Stimulated activated CD8-positive, alpha-beta memory T cell treated with anti-CD3 and anti-CD28 coated beads, Interleukin-15, amount 100 ng/mL, for 24 hours (primary cell): ENCODE results near the gene EFCAB9.
"Not testable (repeated sequence)": the region's sequence is repeated elsewhere in the genome, so short reads cannot be mapped to it uniquely, and the experiment has no call there.

Experiments
- DNase-seq: peaks from one replicate; pipeline ENCODE4 v3.0.0-alpha.2; 2020; ENCODE audit warnings: low read depth

Gene EFCAB9

DNA sequence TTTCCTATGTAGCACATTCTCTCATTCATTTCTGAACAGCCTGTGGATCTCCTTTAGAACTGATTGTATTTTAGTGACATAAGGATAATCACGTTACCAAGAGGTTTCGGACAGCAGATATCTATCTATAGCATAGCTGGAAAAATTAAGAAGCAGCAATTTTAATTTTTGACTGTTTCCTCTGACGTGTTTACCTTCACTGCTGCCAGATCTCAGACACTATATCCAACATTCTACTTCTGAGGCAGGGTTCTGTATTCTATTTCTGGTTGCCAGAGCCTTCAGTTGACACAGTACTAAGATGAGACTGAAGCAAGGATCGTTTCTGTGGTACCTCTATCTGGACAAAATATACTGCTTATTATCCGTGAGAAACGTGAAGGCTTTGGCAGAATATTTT, at the start of gene EFCAB9:
Gene EFCAB9, plus strand, starts transcription at position 301 of the 400 bp plus-strand sequence. Its CDS starts 1 bp downstream, at position 302.
- DNase-seq, result no peak

DNA sequence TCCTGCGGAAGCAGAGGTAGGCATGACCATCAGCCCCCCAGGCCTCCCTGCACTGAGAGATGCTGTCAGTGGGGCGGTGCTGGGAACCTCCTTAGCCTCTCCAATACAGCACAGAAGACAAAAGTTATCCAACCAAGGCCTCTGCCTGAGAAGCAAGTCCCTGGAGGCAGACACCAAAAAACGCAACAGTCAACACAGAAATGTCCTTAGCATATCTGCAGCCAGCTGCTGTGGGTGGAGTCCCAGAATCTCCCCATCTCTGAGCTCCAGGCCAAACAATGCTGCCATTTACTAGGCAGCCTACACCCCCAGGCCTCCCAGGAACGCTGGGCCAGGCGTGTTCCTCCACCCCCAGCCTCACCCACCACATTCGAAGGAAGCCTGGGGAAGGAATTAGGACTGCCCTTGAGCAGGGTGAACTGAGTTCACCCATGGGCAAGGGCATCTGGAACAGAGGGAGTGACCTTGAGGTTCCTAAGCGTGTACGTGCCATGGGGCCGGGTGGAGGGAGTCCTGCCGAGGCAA, 49.6 kb upstream of the EFCAB9 start:
- no peak for DNase-seq

DNA sequence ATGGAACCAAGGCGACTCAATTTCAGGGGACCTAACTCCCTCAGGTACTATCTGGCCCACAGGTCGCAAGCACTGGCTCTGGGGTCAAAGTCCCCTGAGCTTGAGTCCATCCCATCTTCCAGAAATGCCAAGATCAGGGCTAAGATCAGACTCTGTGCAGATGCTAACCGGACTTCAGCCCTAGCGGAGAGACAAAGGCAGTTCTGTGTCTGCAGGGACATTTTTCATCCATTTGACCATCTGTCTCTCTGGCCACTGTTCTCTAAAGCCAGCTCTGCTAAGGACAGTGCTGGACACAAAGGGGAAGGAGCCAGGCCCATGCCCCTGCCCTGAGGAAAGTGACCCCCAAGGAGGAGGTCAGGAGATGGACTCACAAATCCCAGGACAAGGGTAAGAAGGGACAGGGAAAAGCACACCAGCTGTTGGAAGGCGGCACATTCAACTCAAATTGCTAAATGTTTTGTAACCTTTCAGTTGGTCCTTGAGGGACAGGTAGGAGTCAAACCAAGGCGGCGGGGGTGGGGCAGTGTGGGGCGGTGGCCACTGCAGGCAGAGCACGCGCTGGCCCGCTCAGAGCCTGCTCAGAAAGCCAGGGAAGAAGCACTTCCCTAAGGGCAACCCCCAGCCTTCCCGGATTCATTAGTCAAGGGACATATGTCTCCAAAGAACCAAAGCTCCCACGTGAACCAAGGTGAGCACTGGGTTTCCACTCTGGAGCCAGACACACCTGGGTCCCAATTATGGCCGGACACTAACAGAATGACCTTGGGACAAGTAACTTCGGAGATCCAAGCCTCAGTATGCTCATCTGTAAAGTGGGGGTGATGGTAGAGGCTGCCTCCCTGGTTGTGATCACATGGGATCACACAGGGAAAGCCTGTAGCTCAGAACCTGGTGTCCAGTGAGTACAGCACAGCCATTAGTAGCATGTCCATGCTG, 48.8 kb upstream of the EFCAB9 start:
- DNase-seq, result no peak

DNA sequence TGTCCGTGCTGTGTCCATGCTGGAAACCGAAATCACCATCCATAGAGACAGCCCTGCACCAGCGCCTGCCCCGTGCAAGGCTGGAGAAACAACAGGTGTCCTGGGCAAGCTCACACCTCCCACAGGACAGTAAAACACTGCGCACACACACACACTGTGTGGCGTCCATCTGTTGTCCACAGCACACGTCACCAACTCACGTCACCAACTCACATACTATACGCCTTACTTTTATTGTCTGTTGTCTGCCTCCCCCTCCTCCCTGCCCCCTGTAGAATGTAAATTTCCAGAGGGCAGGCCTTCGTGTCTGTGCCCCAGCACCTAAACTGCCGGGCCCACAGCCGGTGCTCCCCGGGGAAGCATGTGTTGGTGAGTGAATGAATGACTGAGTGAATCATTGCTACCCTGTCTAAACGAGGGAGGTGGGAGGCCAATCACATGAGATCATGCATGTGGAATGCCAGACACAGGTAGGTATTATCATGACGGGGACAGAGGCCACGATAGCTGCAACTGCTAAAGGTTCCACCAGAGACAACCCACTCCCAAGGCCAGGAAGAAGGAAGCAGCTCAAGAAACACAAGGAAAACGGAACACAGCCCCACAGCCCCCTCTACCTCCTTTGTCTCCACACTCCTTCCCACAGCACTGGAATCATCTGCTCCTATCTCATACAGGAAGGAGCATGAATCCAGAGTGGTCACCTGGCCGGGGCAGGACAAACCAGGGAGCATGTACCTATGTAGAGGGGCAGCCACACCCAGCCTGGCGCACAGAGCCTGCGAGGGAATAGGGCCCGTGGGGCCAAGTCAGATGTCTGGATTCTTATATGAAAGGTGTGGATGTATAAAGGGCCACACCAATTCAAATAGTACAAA, 47.9 kb upstream of the EFCAB9 start:
- no peak for DNase-seq

DNA sequence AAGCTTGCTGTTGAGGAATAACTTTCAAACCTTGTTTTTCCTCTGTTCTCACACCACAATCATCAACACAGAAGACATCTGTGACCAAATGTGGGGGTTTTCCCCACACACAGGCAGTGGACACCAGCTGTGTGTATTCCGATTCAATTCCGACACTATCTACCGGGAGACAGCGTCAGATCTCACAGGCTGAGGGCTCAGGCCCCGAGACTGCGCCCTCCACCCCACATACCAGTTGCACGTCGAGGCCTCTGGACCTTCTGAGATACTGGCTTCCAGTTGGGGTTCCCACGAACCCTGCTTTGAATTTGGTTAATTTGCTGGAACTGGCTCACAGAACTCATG, 47.3 kb upstream of the EFCAB9 start:
- DNase-seq, result no peak

DNA sequence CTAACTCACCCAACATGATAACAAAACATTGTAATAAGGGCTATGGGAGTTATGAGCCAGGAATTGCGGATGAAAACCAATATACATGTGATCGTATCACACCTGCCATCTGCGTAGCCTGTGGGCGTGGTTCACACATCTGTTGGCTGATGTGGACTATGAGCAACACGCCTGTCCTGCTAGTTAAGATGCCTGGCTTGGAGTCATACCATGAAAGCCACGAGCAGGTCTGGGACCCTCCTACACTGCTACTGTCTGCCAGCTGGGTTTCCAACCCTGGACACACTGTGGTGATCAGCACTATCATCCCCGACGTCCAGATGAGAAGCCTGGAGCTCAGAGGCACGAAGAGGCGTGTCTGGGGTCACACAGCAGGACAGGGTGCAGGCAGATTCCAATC, 46.1 kb upstream of the EFCAB9 start:
- DNase-seq, result no peak

DNA sequence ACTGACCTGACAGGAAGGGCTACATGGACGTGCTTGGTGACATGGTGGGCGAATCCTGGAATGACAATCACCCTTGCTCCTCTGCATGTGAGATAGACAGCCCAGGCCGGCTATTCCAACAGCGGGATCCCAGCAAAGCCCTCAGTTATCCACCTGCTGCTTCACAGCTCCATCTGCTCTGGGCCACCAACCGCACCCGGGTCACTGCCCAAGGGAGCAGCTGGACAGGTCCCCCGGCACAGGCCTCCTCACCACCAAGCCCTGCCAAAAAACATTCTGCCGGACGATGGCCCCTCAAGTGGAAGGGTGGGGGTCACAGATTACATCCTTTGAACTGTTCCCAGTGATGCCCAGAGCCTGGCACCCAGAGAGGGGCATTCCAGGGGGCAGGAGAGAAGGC, 45.6 kb upstream of the EFCAB9 start:
- DNase-seq, result no peak

DNA sequence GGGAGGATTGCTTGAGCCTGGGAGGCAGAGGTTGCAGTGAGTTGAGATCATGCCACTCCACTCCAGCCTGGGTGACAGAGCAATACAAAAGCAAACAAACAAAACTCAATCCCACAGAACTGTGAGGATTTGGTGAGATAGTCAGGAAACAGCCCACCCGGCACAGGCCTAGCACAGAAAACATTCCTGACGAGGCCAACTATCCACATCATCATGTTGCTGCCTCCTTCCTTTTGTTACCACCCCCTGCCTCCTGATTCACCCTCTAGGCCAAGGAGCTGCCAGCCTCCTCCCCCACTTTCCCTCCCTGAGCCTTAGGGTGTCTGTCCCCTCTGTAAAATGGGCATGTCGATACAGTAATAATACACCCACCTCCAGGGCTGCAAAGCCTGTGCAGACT, 44.9 kb upstream of the EFCAB9 start:
- DNase-seq, result no peak

DNA sequence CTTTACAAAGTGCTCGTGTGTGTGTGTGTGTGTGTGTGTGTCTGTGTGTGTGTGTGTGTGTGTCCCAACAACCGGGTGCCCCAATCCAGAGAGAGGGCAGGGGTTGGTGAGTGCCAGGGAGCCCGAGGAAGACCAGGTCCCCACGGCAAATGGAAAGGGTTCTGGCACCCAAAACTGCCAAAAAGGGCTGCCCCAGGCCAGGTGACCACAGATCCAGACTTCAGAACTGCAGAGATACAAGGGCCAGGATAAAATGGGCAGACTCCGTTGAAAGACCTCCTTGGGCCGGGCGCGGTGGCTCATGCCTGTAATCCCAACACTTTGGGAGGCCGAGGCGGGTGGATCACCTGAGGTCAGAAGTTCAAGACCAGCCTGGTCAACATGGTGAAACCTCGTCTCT, 44.5 kb upstream of the EFCAB9 start:
- DNase-seq, result not testable (repeated sequence)

DNA sequence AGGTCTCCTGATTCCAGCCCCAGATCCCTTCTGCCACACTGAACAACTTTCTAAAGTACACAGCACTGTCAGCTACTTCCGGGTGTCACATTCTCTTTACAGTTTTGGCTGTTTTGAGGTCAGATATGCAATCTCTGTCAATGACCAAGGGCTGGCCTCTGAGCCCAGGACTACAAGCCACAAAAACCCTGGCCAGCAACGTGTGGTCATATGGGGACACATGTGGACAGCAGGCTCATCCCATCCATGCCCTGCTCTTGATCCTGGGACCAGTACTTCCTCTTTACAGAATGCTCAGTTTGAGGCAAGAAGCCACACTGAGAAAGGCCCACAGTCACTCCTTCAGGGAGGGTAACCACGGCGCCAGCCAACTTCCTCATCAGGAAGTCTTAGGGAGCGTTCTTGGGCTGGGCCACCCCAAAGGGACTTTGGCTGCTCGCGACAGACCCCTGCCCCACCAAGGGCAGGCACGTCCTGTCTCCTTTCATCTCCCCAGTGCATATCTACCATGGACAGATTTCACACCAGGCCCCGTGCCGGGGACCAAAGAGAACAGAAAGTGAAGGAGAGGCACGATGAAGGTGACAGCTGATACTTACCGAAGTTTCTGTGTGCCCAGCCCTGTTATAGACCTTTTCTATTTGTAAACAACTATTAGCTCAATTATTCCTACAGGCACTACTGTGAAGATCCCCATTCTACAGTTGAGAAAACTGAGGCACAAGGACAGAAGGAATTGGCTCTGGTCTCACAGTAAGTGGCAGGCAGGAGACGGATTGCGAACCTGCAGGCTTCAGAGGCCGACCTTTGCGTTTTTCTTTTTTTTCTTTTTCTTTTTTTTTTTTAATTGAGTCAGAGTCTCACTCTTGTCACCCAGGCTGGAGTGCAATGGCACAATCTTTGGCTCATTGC, 43.2 kb upstream of the EFCAB9 start:
- no peak for DNase-seq

DNA sequence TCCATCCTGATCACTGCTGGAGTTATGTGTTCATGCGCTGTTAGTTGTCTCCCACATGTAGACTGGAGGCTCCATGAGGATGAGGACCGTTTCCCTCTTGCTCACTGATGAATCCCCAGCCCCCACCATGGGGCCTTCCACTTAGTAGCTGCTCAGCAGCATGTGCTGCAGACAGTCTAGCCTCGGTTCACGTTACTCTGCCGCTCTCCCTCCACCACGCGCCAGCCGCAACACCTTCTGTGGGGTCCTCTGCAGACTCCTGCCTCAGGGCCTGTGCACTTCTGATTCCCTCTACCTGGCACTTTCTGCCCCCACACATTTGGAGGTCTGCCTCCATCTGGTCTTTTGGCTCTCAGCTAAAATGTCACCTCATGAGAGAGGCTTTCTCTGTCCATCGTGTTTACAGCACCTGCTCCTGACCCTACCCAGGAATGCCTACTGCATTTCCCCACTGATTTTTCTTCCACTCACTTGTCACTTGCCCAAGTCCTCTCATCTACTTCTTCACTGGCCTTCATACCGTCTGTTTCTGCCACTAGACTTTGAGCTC, 42.2 kb upstream of the EFCAB9 start:
- DNase-seq, result no peak

DNA sequence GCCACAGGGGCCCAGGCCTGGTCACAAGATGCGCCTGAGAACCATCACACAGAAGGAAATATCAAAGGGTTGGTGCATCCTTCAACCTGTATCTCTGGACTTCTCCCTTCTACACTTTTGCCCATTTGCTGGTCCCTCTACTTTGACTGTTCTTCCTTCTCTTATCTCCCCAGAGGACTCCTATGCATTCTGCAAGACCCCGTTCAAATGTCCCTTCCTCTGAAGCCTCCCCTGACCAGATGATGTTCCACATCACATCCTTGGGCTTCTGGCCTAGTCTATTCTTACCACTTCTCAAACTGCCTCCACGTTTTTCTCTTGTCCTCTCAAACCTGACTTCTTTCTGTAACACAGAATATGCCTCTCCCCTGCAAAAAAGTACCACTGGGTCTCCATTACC, 40.3 kb upstream of the EFCAB9 start:
- DNase-seq, result no peak

DNA sequence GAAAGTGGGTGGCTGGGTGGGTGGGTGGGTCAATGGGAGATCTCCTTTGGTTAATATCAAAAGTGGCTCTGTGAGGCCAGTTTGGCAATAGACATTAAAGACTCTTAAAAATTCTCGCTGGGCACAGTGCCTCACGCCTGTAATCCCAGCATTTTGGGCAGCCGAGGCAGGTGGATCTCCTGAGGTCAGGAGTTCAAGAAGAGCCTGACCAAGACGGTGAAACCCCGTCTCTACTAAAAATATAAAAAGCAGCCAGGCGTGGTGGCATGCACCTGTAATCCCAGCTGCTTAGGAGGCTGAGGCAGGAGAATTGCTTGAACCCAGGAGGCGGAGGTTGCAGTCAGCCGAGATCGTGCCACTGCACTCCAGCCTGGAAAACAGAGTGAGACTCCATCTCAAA, 38.9 kb upstream of the EFCAB9 start:
- DNase-seq, result not testable (repeated sequence)

DNA sequence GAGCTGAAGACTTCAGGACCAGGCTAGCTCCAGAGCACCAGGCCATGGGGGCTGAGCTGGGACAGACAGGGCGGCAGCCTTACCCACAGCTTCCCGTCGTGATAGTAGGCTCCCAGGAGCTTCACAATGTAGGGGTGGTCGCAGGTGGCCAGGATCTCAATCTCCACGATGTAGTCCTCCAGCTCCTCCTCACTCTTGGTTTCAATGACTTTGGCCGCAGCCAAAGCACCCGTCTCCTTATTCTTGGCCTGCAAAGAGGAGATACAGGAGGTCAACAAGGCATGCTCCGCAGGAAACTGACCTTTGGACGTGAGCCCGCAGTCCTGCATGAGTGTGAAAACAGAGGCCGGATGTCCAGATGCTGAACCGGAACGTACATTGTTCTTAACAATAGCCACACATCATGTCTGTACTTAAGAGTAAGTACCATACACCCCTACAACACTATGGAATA, 37.4 kb upstream of the EFCAB9 start:
- no peak for DNase-seq

DNA sequence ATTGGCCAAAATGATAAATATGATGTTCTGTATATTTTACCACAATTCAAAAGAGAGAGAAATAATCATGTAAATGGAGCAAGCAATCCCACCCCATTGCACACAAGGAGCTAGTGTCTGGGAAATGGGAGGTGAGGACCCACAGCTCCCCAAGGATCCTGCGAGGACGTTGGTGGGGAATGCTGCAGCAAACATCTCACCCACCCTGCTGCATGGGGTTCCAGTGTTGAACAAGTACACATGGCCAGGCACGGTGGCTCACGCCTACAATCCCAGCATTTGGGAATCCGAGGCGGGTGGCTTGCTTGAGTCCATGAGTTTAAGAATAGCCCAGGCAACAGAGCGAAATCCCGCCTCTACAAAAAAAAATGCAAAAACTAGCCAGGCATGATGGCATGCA, 35.0 kb upstream of the EFCAB9 start:
- DNase-seq, result no peak

DNA sequence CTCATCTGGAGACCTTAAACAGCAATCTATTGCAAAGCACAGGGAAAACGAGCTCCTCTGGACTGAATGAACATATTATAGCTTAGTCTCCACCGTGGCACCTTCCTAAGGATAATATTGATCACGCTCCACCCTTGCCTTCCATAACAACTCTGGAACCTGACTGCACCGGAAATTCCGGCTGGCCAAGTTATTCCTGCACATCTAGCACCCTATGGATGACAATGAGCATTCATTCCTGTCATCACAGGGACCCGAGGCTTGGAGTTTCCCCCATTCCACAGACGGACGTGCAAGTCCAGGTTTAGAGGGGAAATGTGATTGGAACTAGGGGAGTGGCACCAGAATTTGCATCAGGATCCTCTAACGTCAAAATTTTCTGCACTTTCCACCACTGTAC, 33.5 kb upstream of the EFCAB9 start:
- DNase-seq, result no peak

DNA sequence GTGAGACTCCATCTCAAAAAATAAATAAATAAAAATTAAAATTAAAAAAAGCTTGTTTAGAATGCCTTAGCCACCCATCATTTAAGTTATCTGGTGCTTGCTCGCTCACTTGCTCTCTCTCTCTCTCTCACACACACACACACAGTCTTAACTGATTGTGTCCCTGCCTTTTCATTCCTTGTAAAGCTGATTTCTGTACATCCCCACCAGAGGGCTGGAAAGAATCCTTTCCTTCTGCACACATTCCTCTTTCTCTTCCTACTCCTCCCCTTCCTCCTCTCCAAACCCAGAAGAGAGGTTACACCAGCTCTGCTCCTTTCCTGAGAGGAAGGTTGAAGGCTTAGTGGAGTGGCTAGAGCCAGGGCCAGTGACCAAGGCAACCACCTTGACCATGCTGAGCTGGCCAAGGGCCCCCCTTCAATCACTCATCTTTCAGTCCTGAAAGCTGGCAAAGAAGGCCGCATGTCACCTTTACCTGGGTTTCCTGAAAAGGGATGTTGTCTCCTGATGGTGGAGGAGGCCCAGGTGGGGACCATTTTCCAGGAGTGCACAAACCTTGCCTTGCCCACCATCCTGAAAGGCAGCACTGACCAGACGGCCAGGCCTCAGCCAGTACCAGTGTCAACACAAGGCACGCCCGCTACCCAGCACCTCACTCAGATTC, 31.5 kb upstream of the EFCAB9 start:
- DNase-seq, result no peak

DNA sequence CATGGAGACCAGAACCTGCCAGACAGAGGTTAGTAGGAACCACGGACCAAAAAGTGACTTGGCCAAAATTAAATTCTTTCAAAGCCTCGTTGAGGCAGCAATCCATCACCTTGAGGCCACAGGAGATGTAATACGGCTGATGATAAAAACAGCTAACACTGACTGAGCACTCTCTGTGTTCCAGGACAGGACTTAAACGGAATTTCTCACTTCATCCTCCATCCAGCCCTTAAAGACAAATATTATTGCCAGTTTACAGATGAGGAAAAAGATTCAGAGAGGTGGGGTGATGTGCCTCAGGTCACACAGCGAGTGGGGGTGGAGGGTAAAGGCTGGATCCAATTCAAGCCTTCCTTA, 31.0 kb upstream of the EFCAB9 start:
- no peak for DNase-seq

DNA sequence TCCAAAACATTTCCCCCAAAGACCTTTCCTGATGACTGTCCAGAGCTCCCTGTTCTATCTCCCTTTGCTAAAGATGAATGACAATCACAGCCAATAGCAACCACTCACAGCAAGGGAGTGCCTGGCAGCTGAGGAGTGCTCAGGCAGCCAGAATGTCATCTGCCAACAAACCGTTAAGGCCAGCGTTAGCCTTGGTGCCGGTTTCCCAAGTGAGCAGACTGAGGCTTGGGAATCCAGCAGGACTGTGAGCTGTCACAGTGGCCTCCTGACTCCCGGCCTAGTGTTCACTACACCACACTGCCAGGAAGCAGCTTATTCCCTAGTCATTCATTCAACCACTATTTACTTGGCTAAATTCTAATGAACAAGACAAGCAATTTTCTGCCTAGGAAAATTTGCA, 30.6 kb upstream of the EFCAB9 start:
- no peak for DNase-seq

DNA sequence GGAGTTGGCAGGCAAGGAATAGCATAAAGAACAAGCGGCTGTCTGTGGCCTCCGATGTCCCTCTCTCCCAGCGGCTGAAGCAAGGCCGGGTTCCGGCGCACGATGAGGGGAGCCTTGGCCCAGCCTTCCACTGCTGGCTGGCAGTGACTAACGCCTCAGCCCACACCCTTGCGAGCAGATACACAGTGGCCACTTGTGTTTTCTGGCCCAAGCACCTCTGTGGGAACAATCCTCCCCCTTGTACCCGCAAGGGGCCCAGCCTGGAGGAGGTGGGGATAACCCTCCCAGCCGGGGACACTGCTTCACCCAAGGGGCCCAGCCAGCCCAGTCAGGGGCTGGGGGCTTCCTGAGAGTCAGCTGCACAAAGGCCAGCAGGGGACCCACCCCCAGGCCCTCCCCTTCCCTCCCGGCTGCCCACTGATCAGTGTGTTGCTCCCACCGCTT, 29.2 kb upstream of the EFCAB9 start:
- DNase-seq, result no peak

DNA sequence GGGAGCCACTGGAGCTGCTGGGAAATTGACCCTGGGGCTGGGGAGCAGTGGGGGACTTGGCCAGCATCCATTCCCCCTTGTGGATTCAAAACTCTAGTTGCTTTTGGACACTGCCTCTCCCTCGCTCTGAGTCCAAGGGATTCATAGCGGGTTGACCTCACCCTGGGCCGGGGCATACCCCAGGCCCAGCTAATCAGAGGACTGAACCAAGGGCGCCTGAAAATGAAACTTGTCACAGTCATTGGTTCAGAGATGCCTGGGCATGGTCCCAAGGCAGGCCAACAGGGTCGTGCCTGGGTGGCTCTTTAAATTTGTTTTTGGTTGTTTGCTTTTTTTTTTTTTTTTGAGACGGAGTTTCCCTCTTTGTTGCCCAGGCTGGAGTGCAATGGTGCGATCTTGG, 28.5 kb upstream of the EFCAB9 start:
- no peak for DNase-seq
